Activated naive CD8-positive, alpha-beta T cell (primary cell): Measurements from ENCODE around the gene SUSD3.

Source experiments
- H3K27ac Mint-ChIP-seq: one replicate; pipeline ENCODE4 v1.8.0; 2021; ENCODE audit warnings: mixed read lengths
- H3K27me3 Mint-ChIP-seq: one replicate; pipeline ENCODE4 v1.8.0; 2021; ENCODE audit warnings: mixed read lengths
- H3K36me3 Mint-ChIP-seq: one replicate; pipeline ENCODE4 v1.8.0; 2021; ENCODE audit warnings: mixed read lengths
- H3K4me1 Mint-ChIP-seq: one replicate; pipeline ENCODE4 v1.8.0; 2021; ENCODE audit warnings: low read depth, mixed read lengths
- H3K4me3 Mint-ChIP-seq: one replicate; pipeline ENCODE4 v1.8.0; 2021; ENCODE audit warnings: mild to moderate bottlenecking, mixed read lengths
- H3K9me3 Mint-ChIP-seq: one replicate; pipeline ENCODE4 v1.8.0; 2021; ENCODE audit warnings: low read depth, mixed read lengths

The SUSD3 gene

GRCh38 chr9:93129691-93130500 lies 71.4 kb downstream of the SUSD3 start:
- H3K36me3 Mint-ChIP-seq: no peaks in the 10 kb centered on the region
- H3K9me3 Mint-ChIP-seq: no peaks in the 10 kb centered on the region
- peak overlapping the region; percentile 59 for H3K4me3 Mint-ChIP-seq
- peaks cover 70% of the 10 kb centered on the region for H3K4me1 Mint-ChIP-seq
- H3K27ac Mint-ChIP-seq: no peak overlapping the region
- no peaks in the 10 kb centered on the region for H3K27me3 Mint-ChIP-seq

DNA sequence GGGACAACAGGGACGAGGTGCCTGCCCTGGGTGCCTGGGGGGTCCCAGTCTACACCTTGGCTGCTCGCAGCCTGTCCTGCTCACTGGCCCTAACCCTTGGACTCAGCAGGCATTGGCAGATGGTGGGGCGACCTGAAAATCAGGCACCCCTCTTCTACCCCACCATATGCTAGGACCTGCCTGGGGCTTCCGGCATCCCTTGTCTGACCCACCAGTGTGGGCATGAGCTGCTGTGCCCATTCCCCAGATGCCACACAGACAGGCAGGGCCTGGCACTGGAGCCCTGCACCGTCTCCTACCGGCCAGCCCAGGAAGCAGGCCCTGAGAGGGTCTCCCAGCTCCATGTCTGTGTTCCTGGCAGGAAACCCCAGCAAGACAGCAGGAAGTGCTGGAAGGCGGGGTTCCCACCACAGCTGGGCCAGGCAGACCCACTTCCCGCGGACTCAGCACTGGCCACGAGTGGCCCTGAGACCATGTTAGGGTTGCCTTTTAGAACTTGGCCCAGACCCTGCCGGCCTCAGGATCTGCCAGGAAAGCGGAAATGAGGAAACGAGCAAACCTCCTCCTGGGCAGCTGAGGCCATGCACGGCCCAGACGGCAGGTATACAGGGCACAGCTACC lies 72.5 kb downstream of the SUSD3 start:
- Mint-ChIP-seq H3K4me3 (peak overlapping the region; percentile 92), H3K9me3 (no peaks in the 10 kb centered on the region), H3K36me3 (no peaks in the 10 kb centered on the region), H3K27me3 (no peaks in the 10 kb centered on the region), H3K27ac (no peak overlapping the region), H3K4me1 (peaks cover 67% of the 10 kb centered on the region)

DNA sequence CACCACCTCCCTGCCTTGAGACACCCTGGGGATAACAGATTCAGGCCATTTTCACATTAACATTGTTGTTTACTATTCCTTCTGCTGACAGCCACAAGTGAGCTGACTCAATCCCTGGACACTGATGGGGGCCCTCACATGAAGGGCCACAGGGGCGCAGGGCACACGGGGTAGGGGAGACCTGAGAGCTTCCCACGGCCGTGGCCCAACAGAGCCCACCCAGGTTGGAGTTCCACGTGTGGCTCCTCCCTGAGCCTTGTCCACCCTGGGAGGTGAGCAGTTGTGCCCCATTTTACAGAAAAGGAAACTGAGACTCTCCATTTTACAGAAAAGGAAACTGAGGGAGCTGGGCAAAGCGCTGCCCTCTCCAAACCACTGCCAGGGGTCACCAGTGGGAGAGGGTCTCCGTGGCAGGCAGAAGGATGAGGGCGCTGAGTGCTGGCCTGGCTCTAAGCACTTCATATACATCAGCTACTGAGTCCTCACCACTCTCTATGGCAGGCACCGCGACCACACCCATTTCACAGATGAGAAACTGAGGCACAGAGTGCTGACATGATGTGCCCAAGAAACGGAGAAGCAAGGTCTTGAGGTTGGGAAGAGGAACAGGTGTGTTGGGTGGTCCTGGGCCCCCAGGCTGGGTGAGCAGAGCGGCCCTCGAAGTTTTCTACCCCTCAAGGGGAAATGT lies 73.2 kb downstream of the SUSD3 start:
- Mint-ChIP-seq H3K4me3 (peak overlapping the region; percentile 92), H3K4me1 (peaks cover 64% of the 10 kb centered on the region), H3K27me3 (no peaks in the 10 kb centered on the region), H3K27ac (peak overlapping the region; percentile 55), H3K36me3 (no peaks in the 10 kb centered on the region), H3K9me3 (no peaks in the 10 kb centered on the region)

- H3K9me3 Mint-ChIP-seq: no peaks in the 10 kb centered on the region
- peaks cover 59% of the 10 kb centered on the region for H3K4me1 Mint-ChIP-seq
- peak overlapping the region; percentile 92 for H3K4me3 Mint-ChIP-seq
- peak overlapping the region; percentile 92 for H3K27ac Mint-ChIP-seq
- no peaks in the 10 kb centered on the region for H3K27me3 Mint-ChIP-seq
- no peaks in the 10 kb centered on the region for H3K36me3 Mint-ChIP-seq
These were observed 73.9 kb downstream of the SUSD3 start for GRCh38 chr9:93132287-93132927.

GRCh38 chr9:93132946-93133680 lies 74.6 kb downstream of the SUSD3 start:
- Mint-ChIP-seq H3K27me3 (no peaks in the 10 kb centered on the region), H3K4me3 (peak overlapping the region; percentile 92), H3K36me3 (no peaks in the 10 kb centered on the region), H3K9me3 (no peaks in the 10 kb centered on the region), H3K27ac (peak overlapping the region; percentile 92), H3K4me1 (peaks cover 59% of the 10 kb centered on the region)

GRCh38 chr9:93133681-93134014 lies 75.1 kb downstream of the SUSD3 start:
- no peaks in the 10 kb centered on the region for H3K9me3 Mint-ChIP-seq
- H3K27me3 Mint-ChIP-seq: no peaks in the 10 kb centered on the region
- peak overlapping the region; percentile 92 for H3K27ac Mint-ChIP-seq
- peaks cover 59% of the 10 kb centered on the region for H3K4me1 Mint-ChIP-seq
- no peaks in the 10 kb centered on the region for H3K36me3 Mint-ChIP-seq
- H3K4me3 Mint-ChIP-seq: peak overlapping the region; percentile 92

DNA sequence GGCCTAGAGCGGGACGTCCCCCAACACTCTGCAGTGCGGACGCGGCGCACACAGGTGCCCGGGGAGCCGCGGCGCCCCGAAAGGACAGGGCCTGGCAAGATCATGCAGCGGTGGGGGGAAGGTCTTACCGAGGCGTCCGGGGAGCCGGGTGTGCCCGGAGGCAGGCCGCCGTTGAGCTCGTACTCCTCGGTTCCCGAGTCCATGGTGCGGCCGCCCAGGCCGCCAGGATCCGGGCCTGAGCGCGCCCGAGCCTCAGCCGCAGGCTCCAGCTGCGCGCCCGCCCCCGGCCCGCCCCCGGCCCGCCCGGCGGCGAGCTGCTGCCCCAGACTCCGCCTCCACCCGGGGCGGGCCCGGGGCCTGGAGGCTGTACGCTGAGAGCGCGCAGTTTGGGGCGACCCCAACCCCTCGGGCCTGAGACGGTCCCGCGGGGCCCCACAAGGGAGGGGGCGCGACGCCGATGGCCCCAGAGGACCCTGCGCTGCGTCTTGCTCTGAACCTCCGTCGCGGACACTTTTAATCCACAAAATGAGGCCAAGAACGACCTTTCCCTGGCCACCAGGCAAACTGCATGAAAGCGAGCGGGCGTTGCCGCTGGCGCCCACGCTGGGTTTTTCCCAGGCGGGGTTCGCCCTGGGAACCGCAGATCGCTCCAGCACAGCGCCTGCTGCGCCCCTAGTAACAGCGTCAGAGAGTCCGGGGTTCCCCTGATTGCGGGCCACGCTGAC lies 75.7 kb downstream of the SUSD3 start, which contains the start of gene NINJ1:
Gene NINJ1 (minus strand): TSS at position 237 of the 725 bp plus-strand sequence. CDS start 34 bp downstream, at position 203.
- Mint-ChIP-seq H3K4me3 (peak within 1 kb of the TSS; percentile 92), H3K4me1 (peaks cover 56% of the 10 kb centered on the region), H3K9me3 (no peaks in the 10 kb centered on the region), H3K27me3 (no peaks in the 10 kb centered on the region), H3K27ac (peak within 1 kb of the TSS; percentile 92), H3K36me3 (no peaks in the 10 kb centered on the region)
